Duodenal mucosa (tissue), 2 donors: Measurements from ENCODE around the gene PAGE2B.
"Not testable (repeated sequence)": the region's sequence is repeated elsewhere in the genome, so short reads cannot be mapped to it uniquely, and the experiment has no call there.

Experiments used
- H3K27ac ChIP-seq: one replicate; pipeline ENCODE4 v1.7.0; 2013; ENCODE audit warnings: low read depth, low read length
- H3K27me3 ChIP-seq, 2 donors: one replicate each; pipeline ENCODE4 v1.7.0; 2013; ENCODE audit warnings: low read length in 2 of 2, control low read depth in 1 of 2; ENCODE audit not compliant: insufficient read depth in 2 of 2, control insufficient read depth in 1 of 2
- H3K36me3 ChIP-seq, 2 donors: one replicate each; pipeline ENCODE4 v1.7.0; 2013; ENCODE audit warnings: low read length in 2 of 2, control low read depth in 1 of 2; ENCODE audit not compliant: insufficient read depth in 2 of 2, control insufficient read depth in 1 of 2
- H3K4me1 ChIP-seq, 2 donors: one replicate each; pipeline ENCODE4 v1.7.0; 2013; ENCODE audit warnings: low read length in 2 of 2, control low read depth in 1 of 2; ENCODE audit not compliant: insufficient read depth in 2 of 2, control insufficient read depth in 1 of 2
- H3K4me3 ChIP-seq, 2 donors: one replicate each; pipeline ENCODE4 v1.7.0; 2013; ENCODE audit warnings: low read length in 2 of 2, low read depth in 1 of 2
- H3K9ac ChIP-seq, 2 donors: one replicate each; pipeline ENCODE4 v1.7.0; 2013; ENCODE audit warnings: low read length in 2 of 2, low read depth in 1 of 2
- H3K9me3 ChIP-seq, 2 donors: one replicate each; pipeline ENCODE4 v1.7.0; 2013; ENCODE audit warnings: low read length in 2 of 2, control low read depth in 1 of 2; ENCODE audit not compliant: control insufficient read depth in 1 of 2

Gene PAGE2B

GRCh38 chrX:55050599-55050998, 24.2 kb upstream of the PAGE2B start:
- not testable (repeated sequence) for H3K27ac ChIP-seq, H3K9me3 ChIP-seq

GRCh38 chrX:55056820-55057674, 17.8 kb upstream of the PAGE2B start:
- Histone ChIP-seq H3K27me3 (no peaks in the 10 kb centered on the region), H3K4me3 (peak overlapping the region in 1 of 2 donors; percentile 40), H3K27ac (no peak overlapping the region), H3K9ac (no peak overlapping the region), H3K36me3 (no peaks in the 10 kb centered on the region), H3K9me3 (no peaks in the 10 kb centered on the region), H3K4me1 (no peaks in the 10 kb centered on the region)

More at GRCh38 chrX:55050599-55050998, 24.2 kb upstream of the PAGE2B start:
- H3K4me3 ChIP-seq, H3K4me1 ChIP-seq, H3K27me3 ChIP-seq, H3K36me3 ChIP-seq, H3K9ac ChIP-seq: not testable (repeated sequence)

- Histone ChIP-seq H3K4me1 (no peaks in the 10 kb centered on the region), H3K36me3 (no peaks in the 10 kb centered on the region), H3K4me3 (peak overlapping the region in 1 of 2 donors; percentile 40), H3K9me3 (no peaks in the 10 kb centered on the region), H3K9ac (no peak overlapping the region), H3K27ac (no peak overlapping the region), H3K27me3 (no peaks in the 10 kb centered on the region)
These were observed 17.1 kb upstream of the PAGE2B start for GRCh38 chrX:55057675-55058249.

GRCh38 chrX:55067180-55067579, 7.7 kb upstream of the PAGE2B start:
- H3K4me1 ChIP-seq, H3K27me3 ChIP-seq, H3K27ac ChIP-seq, H3K36me3 ChIP-seq, H3K9ac ChIP-seq, H3K9me3 ChIP-seq, H3K4me3 ChIP-seq: not testable (repeated sequence)

- H3K9me3 ChIP-seq: no peaks in the 10 kb centered on the region
- no peak overlapping the region for H3K27ac ChIP-seq
- no peak overlapping the region for H3K9ac ChIP-seq
- H3K4me1 ChIP-seq: no peaks in the 10 kb centered on the region
- no peaks in the 10 kb centered on the region for H3K27me3 ChIP-seq
- H3K36me3 ChIP-seq: no peaks in the 10 kb centered on the region
- H3K4me3 ChIP-seq: no peak overlapping the region
These were observed 2.5 kb upstream of the PAGE2B start for GRCh38 chrX:55072286-55072685.

GRCh38 chrX:55088795-55089489, 14.1 kb downstream of the PAGE2B start, which contains the start of gene PAGE2:
Gene PAGE2, plus strand, starts transcription at chrX:55089018. Its CDS starts 1,003 bp downstream, at chrX:55090021.
- no peak within 1 kb of the TSS for H3K9ac ChIP-seq
- H3K9me3 ChIP-seq: no peaks in the 10 kb centered on the region
- H3K4me1 ChIP-seq: no peaks in the 10 kb centered on the region
- no peak within 1 kb of the TSS for H3K4me3 ChIP-seq
- H3K27ac ChIP-seq: no peak within 1 kb of the TSS
- H3K36me3 ChIP-seq: no peaks in the 10 kb centered on the region
- H3K27me3 ChIP-seq: no peaks in the 10 kb centered on the region

- Histone ChIP-seq H3K9ac (no peak overlapping the region), H3K27ac (no peak overlapping the region), H3K4me3 (no peak overlapping the region), H3K4me1 (no peaks in the 10 kb centered on the region), H3K36me3 (no peaks in the 10 kb centered on the region), H3K27me3 (no peaks in the 10 kb centered on the region), H3K9me3 (no peaks in the 10 kb centered on the region)
These were observed 23.9 kb downstream of the PAGE2B start for GRCh38 chrX:55098691-55099090.

- H3K9me3 ChIP-seq: no peaks in the 10 kb centered on the region
These were observed 24.3 kb downstream of the PAGE2B start for GRCh38 chrX:55099162-55099561.

GRCh38 chrX:55102754-55103153, 27.9 kb downstream of the PAGE2B start:
- H3K4me1 ChIP-seq: no peaks in the 10 kb centered on the region

More at GRCh38 chrX:55099162-55099561, 24.3 kb downstream of the PAGE2B start:
- H3K9ac ChIP-seq: no peak overlapping the region
- H3K4me1 ChIP-seq: no peaks in the 10 kb centered on the region
- no peaks in the 10 kb centered on the region for H3K27me3 ChIP-seq
- no peaks in the 10 kb centered on the region for H3K36me3 ChIP-seq
- H3K4me3 ChIP-seq: no peak overlapping the region
- H3K27ac ChIP-seq: no peak overlapping the region

GRCh38 chrX:55107262-55107661, 32.4 kb downstream of the PAGE2B start:
- no peak overlapping the region for H3K4me3 ChIP-seq

More at GRCh38 chrX:55102754-55103153, 27.9 kb downstream of the PAGE2B start:
- Histone ChIP-seq H3K9me3 (no peaks in the 10 kb centered on the region), H3K27me3 (no peaks in the 10 kb centered on the region), H3K36me3 (no peaks in the 10 kb centered on the region), H3K27ac (no peak overlapping the region), H3K4me3 (no peak overlapping the region), H3K9ac (no peak overlapping the region)

More at GRCh38 chrX:55107262-55107661, 32.4 kb downstream of the PAGE2B start:
- no peaks in the 10 kb centered on the region for H3K9me3 ChIP-seq
- H3K9ac ChIP-seq: no peak overlapping the region
- H3K27me3 ChIP-seq: no peaks in the 10 kb centered on the region
- H3K27ac ChIP-seq: no peak overlapping the region
- H3K4me1 ChIP-seq: no peaks in the 10 kb centered on the region
- H3K36me3 ChIP-seq: no peaks in the 10 kb centered on the region
